Stimulated activated CD4-positive, alpha-beta T cell treated with anti-CD3 and anti-CD28 coated beads, TNF-alpha, amount 100 ng/mL, for 48 hours (primary cell): ENCODE results near the gene MOSMO.
"Not testable (repeated sequence)": the region's sequence is repeated elsewhere in the genome, so short reads cannot be mapped to it uniquely, and the experiment has no call there.

Experiments
- DNase-seq, 3 donors: peaks; one replicate each; pipeline ENCODE4 v3.0.0-alpha.2; 2020; ENCODE audit warnings: low read depth in 3 of 3

Gene MOSMO

DNA sequence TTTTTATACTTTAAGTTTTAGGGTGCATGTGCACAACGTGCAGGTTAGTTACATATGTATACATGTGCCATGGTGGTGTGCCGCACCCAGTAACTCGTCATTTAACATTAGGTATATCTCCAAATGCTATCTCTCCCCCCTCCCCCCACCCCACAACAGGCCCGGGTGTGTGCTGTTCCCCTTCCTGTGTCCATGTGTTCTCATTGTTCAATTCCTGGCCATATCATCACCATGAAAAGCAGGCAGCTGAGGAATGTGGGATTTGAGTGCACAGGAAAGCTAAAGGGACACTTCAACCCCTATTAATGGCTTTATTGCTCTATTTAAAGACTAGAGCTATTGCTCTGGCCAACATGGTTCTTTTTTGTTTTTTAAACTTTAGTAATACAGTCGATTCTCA is 38.0 kb downstream of the MOSMO start:
- DNase-seq: not testable (repeated sequence)

- DNase-seq: no peak
These were observed 43.1 kb downstream of the MOSMO start for GRCh38 chr16:22050963-22051362.

GRCh38 chr16:22052980-22053379 is 45.1 kb downstream of the MOSMO start:
- DNase-seq: no peak

GRCh38 chr16:22053921-22054341 is 46.0 kb downstream of the MOSMO start:
- no peak for DNase-seq

DNA sequence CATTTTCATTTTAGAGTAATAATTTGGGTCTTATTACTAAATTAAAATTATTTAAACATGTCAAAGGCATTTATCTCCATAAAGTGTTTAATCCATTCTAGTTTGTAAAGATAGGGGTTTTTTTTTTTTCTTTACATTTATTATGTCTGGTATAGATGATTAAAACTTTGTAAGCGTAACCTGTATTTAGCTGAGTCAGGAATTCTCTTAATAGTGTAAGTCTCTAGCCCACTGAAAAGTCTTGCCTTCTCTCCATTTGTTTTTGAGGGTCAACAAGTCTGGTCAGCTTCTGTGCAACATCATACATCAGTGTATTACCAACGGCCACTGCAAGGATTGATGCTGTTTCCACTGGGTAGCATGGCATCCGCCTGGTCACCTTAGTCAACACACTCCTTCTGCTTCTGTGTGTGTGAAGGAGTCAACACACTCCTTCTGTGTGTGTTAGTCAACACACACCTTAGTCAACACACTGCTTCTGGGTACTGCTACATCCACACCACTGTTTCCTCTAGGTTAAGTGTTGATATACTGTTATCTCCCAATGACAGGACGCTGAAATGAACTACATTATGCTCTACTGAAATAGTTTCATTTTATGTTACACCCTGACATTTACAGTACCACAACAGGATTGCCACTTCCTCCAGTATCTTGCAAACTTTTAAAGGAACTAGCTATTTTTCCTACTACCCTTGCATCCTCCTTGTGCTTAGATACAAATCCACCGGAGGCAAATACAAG is 47.1 kb downstream of the MOSMO start:
- no peak for DNase-seq

DNA sequence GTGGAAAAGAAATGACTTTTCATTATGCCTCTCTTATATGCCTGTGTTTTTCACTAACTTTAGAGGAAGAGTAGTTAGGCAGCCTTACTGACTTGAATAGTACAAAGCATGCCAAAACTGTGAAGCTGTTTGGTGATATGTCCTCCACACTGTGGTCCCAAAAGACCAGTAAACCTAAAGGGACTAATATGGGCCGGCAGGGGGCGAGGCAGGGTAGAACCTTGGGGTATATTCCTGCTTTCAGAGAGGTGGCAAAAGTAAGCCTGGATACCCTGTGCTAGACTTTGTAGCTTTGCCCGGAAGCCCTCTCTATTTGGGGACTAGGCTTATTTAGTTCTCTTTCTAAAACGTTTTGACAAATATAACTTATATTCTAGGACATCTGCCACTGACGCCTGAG is 48.0 kb downstream of the MOSMO start:
- DNase-seq: no peak

GRCh38 chr16:22063888-22064467 is 56.1 kb downstream of the MOSMO start:
- DNase-seq: no peak

- no peak for DNase-seq
These were observed 57.3 kb downstream of the MOSMO start for GRCh38 chr16:22065252-22065651.

- no peak for DNase-seq
These were observed 62.7 kb downstream of the MOSMO start for GRCh38 chr16:22070361-22071330.

DNA sequence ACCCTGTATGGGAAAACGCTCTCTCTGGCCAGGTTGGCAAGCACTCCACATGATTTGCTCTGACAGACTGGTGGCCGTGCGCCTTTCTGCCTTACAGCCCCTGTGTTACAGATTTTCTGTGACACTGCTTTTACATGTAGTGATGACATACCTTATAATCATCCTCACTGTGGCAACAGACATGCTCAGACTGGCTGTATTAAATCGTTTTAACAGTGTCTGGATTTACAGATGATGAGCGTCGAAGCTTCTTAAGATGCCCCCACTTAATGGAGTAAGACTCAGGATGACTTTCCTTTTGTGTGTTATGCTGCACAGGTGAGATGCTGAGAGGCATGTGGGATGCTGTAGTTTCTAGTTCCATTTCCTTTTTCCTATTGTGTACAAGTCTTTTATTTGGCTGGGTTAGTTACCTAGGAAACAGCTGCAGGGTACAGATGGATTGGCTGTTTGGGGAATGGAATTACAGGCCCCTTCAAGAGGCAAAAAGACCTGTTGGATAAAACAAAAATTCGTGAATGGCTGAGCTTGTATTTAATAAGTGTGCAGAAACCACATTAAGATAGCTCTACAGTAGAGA is 63.5 kb downstream of the MOSMO start:
- DNase-seq: no peak

DNA sequence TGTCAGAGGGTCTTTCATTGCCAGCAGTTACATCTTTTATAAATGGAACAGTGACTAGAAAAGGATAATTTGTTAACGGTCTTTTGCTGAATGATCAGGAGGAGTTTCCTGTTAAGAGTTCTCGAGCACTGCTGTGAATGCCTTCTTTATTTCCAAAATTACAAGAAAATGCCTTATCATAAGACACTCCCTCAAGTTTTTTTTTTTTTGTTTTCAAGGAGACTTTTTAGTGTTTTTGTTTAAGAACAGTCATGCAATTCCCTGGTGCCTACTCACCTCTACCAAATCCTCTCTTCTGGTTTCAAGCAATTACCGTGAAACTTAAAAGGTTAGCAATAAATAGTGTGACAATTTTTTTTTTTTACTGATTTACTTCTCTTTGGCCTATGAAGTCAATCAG is 65.4 kb downstream of the MOSMO start:
- DNase-seq: no peak

GRCh38 chr16:22075043-22075757 is 67.3 kb downstream of the MOSMO start:
- no peak for DNase-seq

DNA sequence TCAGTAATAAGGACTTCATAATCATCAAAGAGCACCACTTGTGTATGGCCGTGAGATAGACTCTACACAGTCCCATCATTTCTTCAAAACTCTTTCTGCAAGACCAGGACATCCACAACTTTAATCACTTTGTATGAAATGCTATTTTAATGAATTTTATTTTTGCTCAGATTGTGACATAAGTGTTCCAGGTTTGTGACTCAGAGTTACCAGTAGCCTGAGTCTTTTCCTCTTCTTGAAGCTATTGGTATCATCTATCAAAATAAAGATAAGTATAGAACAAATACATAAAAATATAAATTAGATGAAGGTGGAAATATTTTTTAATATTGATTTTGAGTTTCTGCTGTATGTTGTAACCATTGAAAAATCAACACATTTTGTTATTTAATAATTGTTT is 67.9 kb downstream of the MOSMO start:
- no peak for DNase-seq

GRCh38 chr16:22077700-22078313 is 69.9 kb downstream of the MOSMO start:
- peak; percentile 40 to 65 (median 65) for DNase-seq

GRCh38 chr16:22078656-22079055 is 70.7 kb downstream of the MOSMO start:
- DNase-seq: no peak

- DNase-seq: no peak
These were observed 73.1 kb downstream of the MOSMO start for GRCh38 chr16:22081050-22081449.

DNA sequence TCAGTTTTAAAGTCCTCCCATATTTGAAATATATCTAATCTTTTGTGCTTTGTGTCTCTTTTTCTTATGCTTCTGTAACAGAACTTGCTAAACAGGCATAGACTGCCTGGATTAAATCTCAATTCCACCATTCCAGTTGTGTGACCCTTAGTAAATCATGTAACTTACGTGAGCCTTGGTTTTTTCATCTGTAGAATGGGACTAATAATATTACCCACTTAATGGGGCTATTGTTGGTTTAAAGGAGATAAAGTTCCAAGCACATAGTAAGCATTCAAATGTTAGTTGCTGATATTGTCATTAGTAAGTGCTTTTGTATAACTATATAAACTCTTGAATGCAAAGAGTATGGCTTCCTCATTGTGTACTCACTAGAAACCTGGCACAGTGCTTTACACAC is 78.5 kb downstream of the MOSMO start:
- DNase-seq: no peak

- DNase-seq: no peak
These were observed 80.7 kb downstream of the MOSMO start for GRCh38 chr16:22088642-22089041.

DNA sequence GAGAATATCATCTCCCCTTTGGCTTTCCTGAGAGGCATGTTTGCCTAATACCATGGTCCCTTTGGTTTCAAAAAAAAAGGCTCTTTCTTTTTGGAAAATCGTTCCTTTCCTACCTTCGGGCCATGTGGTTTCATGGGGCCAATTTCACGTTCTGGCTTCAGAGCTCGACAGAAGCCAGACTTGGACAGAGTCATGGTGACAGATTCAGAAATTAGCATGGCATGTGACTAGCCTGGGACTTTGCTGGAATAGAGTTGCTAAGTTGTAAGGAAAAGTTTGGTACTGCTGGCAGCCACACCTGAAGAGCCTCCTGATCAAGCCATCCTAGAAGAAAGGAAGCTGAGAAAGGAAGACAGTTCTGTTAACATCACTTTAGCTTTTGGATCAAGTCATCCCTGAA is 82.0 kb downstream of the MOSMO start:
- no peak for DNase-seq

- no peak for DNase-seq
These were observed 83.8 kb downstream of the MOSMO start for GRCh38 chr16:22091721-22092120.
